NCI-H82 (cell line): Measurements from ENCODE around the gene B4GALT6.
A peak's percentile ranks its signal among the peaks of the same experiment; 100 is the strongest.

Experiments
- DNase-seq: peaks from one replicate; lab custom pipeline; 2025; lab: John Stamatoyannopoulos, UW

The B4GALT6 gene

GRCh38 chr18:31688606-31689005, 4.2 kb upstream of the B4GALT6 start:
- DNase-seq: no peak

GRCh38 chr18:31686986-31687928, 2.9 kb upstream of the B4GALT6 start:
- DNase-seq: peak; percentile 35

GRCh38 chr18:31686572-31686971, 2.2 kb upstream of the B4GALT6 start:
- no peak for DNase-seq

- DNase-seq: peak; percentile 89
Measured at GRCh38 chr18:31685097-31686082, 1.0 kb upstream of the B4GALT6 start.

GRCh38 chr18:31683968-31684278, 458 bp downstream of the B4GALT6 start:
- peak; percentile 67 for DNase-seq

- DNase-seq: no peak
Measured at GRCh38 chr18:31683106-31683505, 1.3 kb downstream of the B4GALT6 start.

- peak; percentile 56 for DNase-seq
Measured at GRCh38 chr18:31680831-31681568, 3.4 kb downstream of the B4GALT6 start.

- no peak for DNase-seq
Measured at GRCh38 chr18:31680433-31680811, 4.0 kb downstream of the B4GALT6 start.

- no peak for DNase-seq
Measured at GRCh38 chr18:31679791-31680432, 4.5 kb downstream of the B4GALT6 start.

- no peak for DNase-seq
Measured at GRCh38 chr18:31679133-31679742, 5.1 kb downstream of the B4GALT6 start.

GRCh38 chr18:31678425-31678824, 6.0 kb downstream of the B4GALT6 start:
- DNase-seq: no peak

- no peak for DNase-seq
Measured at GRCh38 chr18:31677592-31677991, 6.8 kb downstream of the B4GALT6 start.

GRCh38 chr18:31675404-31675803, 9.0 kb downstream of the B4GALT6 start:
- no peak for DNase-seq

- DNase-seq: no peak
Measured at GRCh38 chr18:31672628-31673135, 11.7 kb downstream of the B4GALT6 start.

GRCh38 chr18:31671951-31672350, 12.4 kb downstream of the B4GALT6 start:
- no peak for DNase-seq

- DNase-seq: no peak
Measured at GRCh38 chr18:31669541-31669940, 14.8 kb downstream of the B4GALT6 start.

- no peak for DNase-seq
Measured at GRCh38 chr18:31667185-31667584, 17.2 kb downstream of the B4GALT6 start.

- no peak for DNase-seq
Measured at GRCh38 chr18:31666055-31666454, 18.3 kb downstream of the B4GALT6 start.

- DNase-seq: no peak
Measured at GRCh38 chr18:31664101-31664500, 20.3 kb downstream of the B4GALT6 start.

- no peak for DNase-seq
Measured at GRCh38 chr18:31661965-31662364, 22.4 kb downstream of the B4GALT6 start.

GRCh38 chr18:31660763-31661162, 23.6 kb downstream of the B4GALT6 start:
- DNase-seq: no peak
